T-helper 2 cell (primary cell): ENCODE results near the gene JARID2.

Experiments used
- DNase-seq, 5 experiments: peaks; one replicate each; pipeline versions ENCODE4 v3.0.0 to v3.0.0-alpha.2; 2012 to 2022

JARID2 gene

DNA sequence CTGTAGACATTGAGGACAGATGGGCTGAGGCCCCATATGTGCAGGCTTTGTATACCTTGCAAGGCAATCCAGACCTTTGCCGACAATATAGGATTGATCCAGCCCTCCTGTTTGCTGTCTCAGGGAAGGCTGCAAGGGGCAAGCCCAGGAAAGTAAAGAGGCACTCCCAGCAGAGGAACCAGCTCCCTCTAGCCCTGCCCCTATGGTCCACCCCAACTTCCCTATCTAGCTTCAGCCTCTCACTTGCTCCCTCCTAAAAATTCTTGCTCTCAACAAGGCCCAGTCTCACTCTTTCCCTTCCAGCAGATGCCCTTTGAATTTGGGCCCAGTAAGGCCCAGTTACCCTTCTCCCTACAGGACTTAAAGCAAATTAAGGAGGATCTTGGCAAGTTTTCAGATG is 92.6 kb downstream of the JARID2 start:
- no peak for DNase-seq

DNA sequence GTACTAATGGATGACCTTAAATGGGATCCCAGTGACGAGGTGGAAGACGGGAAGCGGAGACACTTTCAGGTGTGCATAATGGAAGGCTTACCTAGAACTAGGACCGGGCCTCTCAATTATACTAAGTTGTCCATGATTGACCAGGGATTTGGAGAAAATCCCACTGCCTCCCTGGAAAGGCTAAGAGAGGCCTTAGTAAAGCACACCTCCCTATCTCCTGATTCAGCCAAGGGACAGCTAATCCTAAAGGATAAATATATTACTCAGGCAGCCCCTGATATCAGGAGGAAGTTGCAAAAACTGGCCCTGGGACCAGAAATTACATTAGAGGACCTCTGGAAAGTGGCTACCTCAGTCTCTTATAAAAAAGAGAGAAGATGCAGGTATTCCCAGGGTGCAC is 93.2 kb downstream of the JARID2 start:
- no peak for DNase-seq

DNA sequence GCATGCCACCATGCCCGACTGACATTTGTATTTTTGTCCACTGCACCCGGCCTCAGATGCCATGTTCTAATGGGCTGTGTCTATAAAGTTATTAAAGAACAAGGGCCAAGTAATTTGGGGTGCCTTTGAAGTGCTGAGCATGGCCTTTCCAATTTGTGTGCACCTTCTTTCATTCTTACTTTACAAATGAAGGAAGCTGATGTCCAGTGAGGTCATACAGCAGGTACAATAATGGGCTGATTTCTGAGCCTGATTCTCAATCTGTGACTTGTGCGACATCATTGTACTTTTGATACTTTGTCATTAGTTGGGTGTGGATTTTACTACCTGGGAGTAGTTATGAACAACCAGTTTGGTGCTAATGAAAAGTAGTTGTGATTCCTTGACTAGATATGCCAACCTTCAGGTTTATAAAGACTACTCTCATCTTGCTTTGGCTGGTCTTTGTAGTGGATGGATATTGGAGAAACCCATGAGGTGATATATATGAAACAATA is 94.3 kb downstream of the JARID2 start:
- DNase-seq = no peak

DNA sequence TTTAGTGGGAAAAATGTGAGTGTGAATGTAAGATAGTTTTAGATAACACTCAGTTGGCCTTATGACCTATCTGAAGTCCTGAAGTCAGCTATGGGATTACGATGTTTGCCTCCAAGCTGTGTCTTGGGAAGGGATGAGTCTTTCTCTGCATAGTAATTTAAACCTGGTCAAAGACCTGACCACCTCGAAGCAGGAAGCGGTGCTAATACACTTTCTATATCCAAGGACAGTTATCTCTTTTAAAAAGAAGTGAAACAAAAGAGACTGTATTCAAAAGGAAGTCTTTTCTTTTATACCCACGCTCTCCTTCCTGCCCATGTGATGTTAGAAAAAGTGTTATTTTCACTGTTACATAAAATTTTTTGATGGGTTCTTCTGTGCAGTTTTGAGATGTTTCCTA is 94.9 kb downstream of the JARID2 start:
- peak in 1 of 5 experiments; percentile 20 for DNase-seq

DNA sequence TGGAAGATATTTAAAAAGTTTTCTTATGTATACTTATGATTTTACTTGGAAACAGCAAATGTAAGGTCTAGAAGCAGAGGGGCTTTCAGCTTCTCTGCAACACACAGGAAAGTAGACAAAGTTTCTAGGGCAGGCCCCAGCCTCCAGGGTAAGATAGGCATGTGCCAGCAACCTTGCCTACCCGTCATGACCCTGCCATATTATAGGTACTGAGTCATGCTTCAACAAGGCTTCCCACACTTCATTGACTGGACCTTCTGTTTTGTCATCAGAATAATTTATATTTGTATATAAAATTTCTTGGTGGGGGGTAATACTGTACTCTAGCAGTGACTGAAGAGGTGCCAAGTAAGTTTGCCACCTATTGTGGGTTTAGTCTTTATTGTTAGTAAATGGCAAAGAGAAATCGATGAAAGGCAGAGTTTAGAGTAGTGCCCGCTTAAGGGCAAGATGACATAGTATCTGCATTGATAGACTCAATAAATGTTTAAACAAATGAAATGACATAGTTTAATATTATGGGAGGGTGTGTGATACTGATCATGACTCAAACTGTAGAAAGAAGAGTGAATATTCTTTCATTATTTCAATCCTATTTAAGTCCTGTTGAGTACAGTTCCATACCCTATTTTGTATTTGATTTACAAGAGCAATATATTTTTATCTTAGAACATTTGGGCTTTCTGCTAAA is 95.6 kb downstream of the JARID2 start:
- DNase-seq = no peak

DNA sequence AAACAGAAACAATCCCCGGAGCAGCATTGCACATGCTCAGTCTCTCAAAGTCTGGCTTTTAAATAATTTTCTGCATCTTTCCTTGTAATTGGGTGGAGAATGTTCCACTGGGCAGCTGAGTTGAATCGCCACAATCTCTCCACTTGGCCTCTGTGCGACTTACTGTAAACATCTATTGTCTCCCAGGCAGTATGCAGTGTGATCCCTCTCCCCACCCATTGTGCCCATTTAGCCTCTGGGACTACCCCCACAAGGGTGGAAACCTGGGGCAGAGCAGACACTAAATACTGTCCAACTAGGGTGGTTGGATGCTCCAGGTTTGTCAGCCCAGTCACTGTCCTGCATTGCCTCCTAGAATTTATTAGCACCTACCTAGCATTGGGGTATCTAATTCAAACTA is 96.2 kb downstream of the JARID2 start:
- DNase-seq = no peak

DNA sequence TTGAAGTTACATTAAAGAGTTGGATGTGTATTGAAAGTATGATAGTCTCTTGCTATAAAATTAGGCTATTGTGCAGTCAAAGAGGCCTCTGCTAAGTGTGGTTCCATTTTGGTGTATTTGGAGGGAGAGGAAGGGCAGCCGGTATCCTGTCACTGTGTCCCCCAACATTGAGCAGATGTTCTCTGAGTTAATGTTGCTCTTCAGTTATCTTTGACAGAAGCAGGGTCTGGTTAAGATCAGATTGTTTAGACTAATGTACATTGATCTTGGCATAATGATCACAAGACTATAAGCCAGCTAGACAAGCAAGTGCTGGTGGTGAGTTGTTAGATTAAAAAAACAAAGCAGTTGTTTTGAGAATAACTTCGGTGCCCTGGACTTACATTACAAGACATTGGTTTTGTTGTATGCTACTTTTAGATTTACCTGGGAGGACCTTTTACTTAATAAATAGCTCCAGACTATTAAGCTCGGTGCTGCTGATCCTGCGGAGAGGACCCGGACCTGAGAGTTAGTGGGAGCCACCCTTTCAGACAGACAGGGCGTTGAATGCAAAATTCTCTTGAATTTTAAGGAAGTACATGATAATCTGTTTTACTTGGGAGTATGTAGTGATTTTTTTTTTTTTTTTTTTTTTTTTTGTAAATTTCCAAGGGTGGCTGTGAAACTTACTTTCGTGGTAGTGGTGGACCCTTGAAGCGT is 97.8 kb downstream of the JARID2 start:
- DNase-seq = no peak

DNA sequence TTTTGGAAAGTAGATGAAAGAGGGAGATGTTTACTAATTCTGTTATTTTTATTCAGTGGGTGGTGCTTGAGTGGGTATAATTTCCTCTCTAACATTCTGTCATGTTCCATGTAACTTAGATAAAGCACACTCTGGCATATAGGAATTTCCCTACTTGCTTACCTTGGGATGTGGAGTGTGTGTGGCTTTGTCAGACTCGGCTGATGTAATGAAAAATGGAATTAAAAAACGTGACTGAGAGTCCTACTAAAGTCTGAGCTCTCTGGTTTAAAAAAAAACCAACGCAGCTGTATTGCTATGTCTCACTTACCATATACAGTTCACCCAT is 98.3 kb downstream of the JARID2 start:
- DNase-seq = no peak

DNA sequence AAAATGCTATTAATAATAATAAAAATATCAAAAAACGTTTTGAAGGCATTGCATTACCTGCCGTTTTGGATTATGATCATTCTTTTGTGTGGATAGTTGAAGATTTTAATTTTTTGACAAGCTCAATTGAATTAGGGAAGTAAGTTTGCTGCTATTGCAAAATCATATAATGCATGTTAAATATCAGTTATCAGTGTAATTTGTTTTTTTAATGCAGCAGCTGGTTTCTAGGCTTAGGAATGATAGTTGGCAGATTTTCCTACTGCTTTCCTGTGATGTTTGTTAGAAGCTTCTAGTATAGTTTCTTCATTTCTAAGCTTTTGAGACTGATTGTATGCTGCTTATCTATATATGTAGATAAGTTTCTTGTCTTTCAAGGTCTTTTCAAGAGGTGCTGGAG is 99.0 kb downstream of the JARID2 start:
- no peak for DNase-seq

DNA sequence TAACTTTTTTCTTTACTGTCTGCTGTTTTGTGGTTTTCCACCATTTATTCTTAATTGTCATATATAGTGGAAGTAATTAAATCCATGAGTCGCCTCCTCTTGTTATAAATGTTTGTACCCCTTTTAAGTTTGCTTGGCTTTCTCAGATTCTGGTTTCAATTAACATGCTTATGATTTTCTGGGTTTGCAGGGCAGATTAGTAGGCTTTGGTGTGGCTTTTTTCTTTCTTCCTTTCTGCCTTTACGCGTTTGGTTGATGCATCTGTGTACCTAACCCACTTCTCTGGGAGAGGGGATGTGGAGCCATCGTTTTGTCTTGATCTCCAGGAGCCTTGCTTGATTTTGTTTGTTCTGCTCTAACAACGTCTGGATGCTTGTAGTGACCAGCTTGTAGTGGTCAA is 100.4 kb downstream of the JARID2 start:
- DNase-seq = no peak

DNA sequence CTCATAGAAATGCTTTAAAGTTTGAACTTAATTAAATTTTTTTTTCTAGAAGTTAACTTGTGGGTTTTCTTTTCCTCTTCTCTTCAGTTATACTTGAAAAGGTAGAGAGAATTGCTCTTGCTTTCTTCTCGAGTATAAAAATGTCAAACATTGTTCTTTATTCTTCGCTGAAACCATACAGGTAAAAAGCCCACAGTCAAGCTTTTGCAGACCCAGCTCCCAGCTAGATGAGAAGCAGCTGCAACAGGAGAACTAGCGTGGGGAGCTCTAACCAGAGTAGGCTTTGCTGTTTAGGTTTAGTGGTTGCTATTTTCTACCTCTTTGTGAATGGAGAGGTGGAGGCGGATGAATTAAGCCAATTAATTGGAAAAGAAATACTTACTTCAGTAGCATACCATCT is 102.7 kb downstream of the JARID2 start:
- no peak for DNase-seq

DNA sequence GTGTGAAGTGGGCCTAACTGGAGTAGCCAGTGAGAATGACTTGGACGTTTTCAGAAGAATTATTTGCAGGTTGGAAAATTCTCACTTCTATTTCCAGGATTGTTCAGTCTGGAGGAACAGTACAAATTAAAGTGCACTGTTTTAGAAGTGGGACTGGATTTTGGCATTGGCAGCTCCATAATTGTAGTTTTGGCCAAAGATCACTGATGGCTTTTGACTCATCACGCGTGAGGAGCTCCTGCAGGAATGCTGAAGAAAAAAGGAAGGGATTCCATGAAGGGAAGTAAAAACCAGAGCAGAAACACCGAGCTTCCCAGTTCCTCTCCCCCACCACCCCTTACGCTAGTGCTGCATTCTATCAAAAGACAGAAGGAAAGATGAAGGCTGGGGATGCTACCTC is 103.5 kb downstream of the JARID2 start:
- no peak for DNase-seq

DNA sequence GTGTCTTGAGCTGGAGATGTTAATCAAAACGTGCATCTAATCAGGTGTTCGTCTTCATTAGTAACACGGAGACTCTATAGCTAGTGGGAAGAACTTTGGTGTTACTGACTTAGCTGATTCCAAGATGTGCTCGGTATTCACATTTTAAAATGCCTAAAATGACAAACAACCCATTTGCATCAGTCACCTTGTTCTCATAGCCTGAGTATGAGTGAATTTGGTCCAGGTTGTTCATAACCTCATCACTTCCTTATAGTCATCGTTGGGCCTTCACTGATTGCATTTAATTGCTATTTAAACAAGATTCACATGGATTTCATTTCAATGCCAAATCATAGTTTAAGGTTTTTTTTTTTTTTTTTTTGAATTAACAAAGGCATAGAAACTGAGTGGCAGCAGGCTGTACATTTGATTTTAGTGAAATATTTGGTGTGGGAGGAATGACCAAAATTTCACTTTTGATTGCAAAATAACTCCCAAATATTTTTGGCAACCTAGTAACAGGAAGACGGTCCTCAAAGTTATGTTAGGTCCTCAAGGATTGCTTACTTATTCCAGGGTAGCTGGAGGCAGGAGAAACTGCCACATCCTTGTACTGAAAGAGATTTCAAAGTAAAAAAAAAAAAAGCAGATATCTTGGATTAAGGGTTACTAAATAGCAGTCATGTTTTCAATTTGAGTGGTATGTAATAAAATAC is 104.7 kb downstream of the JARID2 start:
- DNase-seq = no peak

DNA sequence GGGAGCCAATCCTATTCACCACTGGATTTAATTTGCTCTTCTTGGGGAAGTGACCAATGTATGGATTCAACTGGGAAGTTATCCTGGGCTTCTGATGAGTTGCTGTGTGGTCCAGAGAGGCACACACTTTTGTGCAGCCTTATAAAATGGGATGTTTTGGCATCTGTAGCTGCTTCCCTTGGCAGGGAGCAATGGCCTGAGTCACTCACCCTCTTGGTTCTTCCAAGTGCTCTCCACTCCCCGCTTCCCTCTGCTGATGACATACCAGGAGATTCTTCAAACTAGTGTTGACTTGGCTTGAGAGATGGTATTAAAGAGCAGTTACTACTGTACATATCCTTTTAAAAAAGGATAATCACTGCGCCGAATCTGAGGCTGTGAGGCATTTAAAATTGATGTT is 105.8 kb downstream of the JARID2 start:
- DNase-seq = no peak

DNA sequence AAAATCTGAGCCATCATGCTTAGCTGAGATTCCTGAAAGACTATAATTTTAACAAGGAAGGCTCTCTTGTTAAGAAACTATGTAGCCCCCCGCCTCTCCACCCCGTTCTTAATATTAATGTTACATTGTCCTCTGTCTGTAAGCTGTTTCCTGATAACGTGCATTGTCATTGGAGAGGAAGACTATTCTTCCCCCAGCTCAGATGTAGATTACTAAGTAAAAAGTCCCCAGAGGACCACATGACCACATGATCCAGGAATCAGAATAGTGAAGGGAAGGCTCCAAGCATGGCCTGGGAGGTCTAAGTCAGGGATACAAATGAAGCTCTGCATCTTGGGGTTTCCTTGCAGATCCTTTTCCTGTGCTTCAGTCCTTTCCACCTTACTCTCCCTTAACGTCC is 106.4 kb downstream of the JARID2 start:
- no peak for DNase-seq

DNA sequence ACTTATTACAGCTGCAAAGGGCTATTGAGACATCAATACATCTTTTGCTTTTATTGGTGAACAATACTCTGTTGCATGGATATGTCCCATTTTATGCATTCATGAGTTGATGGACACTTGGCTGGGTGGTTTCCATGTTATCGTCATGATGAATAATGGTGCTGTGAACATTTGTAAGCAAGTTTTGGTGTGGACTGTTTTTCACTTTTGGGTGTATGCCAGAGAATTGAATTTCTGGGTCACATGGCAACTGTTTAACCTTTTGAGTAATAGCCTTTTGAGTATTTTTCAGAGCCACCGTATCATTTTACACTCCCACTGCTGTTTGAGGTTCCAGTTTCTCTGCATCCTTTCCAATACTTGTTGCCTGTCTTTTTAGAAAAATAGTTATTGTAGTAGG is 107.0 kb downstream of the JARID2 start:
- DNase-seq = no peak

DNA sequence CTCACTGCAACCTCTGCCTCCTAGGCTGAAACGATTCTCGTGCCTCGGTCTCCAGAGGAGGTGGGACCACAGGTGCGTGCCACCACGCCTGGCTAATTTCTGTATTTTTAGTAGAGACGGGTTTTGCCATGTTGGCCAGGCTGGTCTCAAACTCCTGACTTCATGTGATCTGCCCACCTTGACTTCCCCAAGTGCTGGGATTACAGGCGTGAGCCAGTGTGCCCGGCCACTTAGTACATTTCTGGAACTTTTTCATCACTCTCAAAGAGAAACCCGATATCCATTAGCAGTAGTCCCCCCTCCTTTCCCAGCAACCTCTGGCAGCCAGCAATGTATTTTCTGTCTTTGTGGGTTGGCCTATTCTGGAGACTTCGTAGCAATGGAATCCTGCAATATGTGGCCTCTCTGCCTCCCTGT is 109.8 kb downstream of the JARID2 start:
- no peak for DNase-seq

DNA sequence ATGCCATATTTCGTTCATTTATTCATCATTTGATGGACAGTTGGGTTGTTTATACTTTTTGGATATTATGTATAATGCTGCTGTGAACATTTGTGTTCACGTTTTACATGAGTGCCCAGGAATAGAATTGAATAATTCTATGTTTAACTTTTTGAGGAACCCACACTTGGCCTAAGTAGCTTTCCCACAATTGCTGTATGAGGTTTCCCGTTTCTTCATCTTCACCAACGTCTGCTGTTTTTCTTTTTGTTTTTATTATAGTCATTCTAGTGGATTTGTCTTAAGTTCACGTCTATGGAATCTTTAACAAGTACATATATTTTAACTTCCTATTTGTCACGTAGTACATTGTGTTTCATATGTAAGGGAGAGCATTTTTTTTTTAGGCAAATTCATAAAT is 110.3 kb downstream of the JARID2 start:
- no peak for DNase-seq

DNA sequence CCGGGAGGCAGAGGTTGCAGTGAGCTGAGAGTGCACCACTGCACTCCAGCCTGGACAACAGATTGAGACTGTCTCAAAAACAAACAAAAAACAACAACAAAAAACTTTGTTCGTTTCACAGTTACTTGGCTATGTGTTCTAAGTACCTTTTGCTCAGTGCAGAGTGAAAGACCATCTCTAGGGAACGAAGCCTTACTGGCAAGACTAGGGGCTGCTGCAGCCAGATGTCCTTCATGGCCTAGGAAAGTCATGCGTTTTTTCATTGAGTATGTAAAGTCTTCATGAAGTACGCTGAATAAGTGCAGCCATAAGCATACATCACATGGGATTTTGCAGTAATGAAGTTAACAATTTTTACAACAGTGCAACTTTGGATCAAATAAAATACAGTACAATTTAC is 111.1 kb downstream of the JARID2 start:
- DNase-seq = no peak

DNA sequence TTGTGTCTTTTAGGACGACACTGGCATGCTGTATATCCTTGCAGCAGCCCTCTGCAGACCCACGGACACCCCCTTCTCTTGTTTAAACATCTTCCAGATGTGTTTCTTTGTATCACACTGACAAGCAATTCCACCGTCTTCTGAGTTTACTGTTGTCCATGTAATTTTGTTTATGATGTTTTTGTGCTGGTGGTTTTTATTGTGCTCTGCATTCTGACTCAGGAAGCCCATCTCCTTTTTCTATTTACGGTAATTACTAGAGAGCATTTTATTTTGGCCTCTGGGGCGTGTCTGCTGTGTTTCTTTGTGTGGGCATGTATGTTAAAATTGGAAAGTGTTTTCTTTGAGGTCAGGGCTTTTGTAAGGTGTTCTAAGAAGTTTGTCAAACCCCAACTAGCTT is 111.9 kb downstream of the JARID2 start:
- DNase-seq = no peak

DNA sequence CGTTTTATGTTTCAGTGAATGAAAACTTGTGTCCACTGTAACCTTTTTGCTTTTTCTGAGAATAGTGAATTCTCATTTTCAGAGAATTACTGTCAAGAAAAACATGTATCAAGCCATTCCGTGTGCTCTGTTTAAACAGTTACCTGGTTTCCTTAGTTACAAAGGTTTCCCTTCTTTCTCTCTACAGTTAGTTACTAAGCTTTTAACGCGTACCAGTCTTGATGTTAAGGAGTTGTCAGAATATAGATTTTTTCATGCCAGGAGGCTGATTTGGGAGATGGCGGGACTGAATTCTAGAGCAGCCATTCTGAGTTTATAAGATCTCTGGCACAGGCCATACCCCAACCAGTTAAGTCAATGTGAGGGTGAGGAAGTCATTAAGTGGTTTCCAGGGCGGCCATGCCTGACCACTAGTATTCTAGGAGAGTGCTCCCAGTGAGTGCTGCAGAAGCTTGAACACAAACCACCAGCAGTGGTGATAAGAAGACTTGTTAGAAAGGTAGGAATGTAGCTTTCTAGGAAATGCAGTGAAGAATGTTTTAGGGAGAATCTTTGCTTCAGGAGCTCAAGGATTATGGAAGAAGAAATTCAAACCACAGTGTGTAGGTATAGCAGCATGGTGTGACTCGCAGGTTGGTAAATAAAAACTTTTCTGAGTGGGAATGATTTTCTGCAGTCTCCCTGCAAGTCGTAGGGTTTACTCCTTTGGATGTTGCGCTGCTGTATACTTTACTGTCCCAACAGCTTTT is 112.9 kb downstream of the JARID2 start:
- DNase-seq = no peak

DNA sequence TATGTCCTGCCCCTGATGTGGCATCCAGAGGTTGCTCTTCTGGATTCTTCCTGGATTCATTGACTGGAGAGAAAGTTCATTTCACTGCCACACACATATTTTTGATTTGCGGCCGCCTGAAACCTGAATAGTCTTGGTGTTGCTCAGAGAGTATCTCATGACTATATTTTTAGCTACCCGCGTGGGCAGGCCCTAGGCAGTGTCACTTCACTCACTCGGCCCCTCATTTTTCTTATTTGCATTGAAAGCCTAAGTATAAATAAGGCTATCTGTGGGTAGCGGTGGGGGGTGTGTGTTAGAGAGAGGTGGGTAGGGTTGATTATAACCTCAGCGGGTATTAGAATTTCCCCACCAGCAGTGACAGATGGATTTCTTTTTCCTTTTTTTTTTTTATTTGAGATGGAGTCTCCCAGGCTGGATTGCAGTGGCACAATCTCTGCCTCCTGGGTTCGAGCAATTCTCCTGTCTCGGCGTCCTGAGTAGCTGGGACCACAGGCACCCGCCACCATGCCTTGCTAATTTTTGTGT is 113.5 kb downstream of the JARID2 start:
- no peak for DNase-seq

DNA sequence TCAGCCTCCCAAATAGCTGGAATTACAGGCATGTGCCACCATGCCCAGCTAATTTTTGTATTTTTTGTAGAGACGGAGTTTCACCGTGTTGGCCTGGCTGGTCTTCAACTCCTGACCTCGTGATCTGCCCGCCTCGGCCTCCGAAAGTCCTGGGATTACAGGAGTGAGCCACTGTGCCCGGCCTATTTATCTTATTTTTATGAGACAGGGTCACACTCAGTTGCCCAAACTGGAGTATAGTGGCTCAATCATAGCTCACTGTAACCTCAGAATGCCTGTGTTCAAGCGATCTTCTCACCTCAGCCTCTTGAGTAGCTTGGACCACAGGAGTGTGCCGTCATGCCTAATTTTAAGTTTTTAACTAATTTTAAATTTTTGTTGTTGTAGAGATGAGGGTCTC is 114.4 kb downstream of the JARID2 start:
- DNase-seq = no peak
